Measurements from ENCODE around the gene GJD3.

GRCh38 chr17:40373324-40373723 lies 8.8 kb upstream of the GJD3 start:
- no peak for TF ChIP-seq POLR2A (IDR thresholded peaks at IDR 0.05)
- TF ChIP-seq, protein P1, sequence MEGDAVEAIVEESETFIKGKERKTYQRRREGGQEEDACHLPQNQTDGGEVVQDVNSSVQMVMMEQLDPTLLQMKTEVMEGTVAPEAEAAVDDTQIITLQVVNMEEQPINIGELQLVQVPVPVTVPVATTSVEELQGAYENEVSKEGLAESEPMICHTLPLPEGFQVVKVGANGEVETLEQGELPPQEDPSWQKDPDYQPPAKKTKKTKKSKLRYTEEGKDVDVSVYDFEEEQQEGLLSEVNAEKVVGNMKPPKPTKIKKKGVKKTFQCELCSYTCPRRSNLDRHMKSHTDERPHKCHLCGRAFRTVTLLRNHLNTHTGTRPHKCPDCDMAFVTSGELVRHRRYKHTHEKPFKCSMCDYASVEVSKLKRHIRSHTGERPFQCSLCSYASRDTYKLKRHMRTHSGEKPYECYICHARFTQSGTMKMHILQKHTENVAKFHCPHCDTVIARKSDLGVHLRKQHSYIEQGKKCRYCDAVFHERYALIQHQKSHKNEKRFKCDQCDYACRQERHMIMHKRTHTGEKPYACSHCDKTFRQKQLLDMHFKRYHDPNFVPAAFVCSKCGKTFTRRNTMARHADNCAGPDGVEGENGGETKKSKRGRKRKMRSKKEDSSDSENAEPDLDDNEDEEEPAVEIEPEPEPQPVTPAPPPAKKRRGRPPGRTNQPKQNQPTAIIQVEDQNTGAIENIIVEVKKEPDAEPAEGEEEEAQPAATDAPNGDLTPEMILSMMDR (IDR thresholded peaks at IDR 0.05): no peak
